SU-DHL-6 (cell line): ENCODE data around the gene RPIA.

Experiments used
- H2AFZ ChIP-seq: fragments of 200-600 bp; sonication (generic); 2 replicates; pipeline ENCODE4 v1.6.1; 2014; ENCODE audit warnings: low read depth, mild to moderate bottlenecking, moderate library complexity, mixed read lengths, antibody characterized with exemption, low read length; ENCODE audit not compliant: severe bottlenecking
- H3F3A ChIP-seq: fragments of 200-600 bp; shearing (Covaris generic); 2 replicates; pipeline ENCODE4 v1.6.0; 2016; ENCODE audit warnings: antibody characterized with exemption, mild to moderate bottlenecking; ENCODE audit not compliant: insufficient read depth
- H3K27ac ChIP-seq: fragments of 200-600 bp; sonication (generic); 2 replicates; pipeline ENCODE4 v1.5.1; 2016; ENCODE audit warnings: low read depth, mild to moderate bottlenecking, low read length, moderate library complexity, mixed read lengths
- H3K27me3 ChIP-seq: fragments of 200-600 bp; sonication (generic), shearing (Covaris generic); 2 replicates; pipeline ENCODE4 v1.6.0; 2014; ENCODE audit warnings: mild to moderate bottlenecking, low read length
- H3K36me3 ChIP-seq: fragments of 200-600 bp; sonication (generic); 2 replicates; pipeline ENCODE4 v1.6.1; 2014; ENCODE audit warnings: mild to moderate bottlenecking, low read length, mixed read lengths
- H3K4me2 ChIP-seq: fragments of 300-600, 200-600 bp; shearing (Covaris generic), sonication (generic); 2 replicates; pipeline ENCODE4 v1.6.0; 2014; ENCODE audit warnings: low read length, low read depth, mild to moderate bottlenecking; ENCODE audit not compliant: poor library complexity, severe bottlenecking
- H3K4me3 ChIP-seq: fragments of 200-600 bp; sonication (generic); 2 replicates; pipeline ENCODE4 v1.5.1; 2014; ENCODE audit warnings: antibody characterized with exemption, low read length, mild to moderate bottlenecking, mixed read lengths; ENCODE audit not compliant: insufficient read depth, poor library complexity, severe bottlenecking
- H3K79me2 ChIP-seq: fragments of 200-600 bp; sonication (generic); 2 replicates; pipeline ENCODE4 v1.6.1; 2014; ENCODE audit warnings: mild to moderate bottlenecking, low read length, moderate library complexity; ENCODE audit not compliant: insufficient read depth
- H3K9ac ChIP-seq: fragments of 200-600 bp; sonication (generic); 2 replicates; pipeline ENCODE4 v1.7.0; 2014; ENCODE audit warnings: mild to moderate bottlenecking, low read length
- H3K9me2 ChIP-seq: fragments of 200-600 bp; sonication (generic); replicated peaks from 2 replicates; pipeline ENCODE4 v1.6.1; 2014; ENCODE audit warnings: low read length; ENCODE audit not compliant: insufficient read depth
- H3K9me3 ChIP-seq: fragments of 200-600 bp; sonication (generic); 2 replicates; pipeline ENCODE4 v1.6.1; 2014; ENCODE audit warnings: low read length, mixed read lengths; ENCODE audit not compliant: insufficient read depth
- H4K20me1 ChIP-seq: fragments of 200-600 bp; sonication (generic); 2 replicates; pipeline ENCODE4 v1.6.1; 2014; ENCODE audit warnings: low read depth, mild to moderate bottlenecking, antibody characterized with exemption, low read length, moderate library complexity, mixed read lengths
- CTCF ChIP-seq: fragments of 200-600 bp; sonication (generic); IDR thresholded peaks from one replicate; pipeline ENCODE4 v1.5.1; 2017; ENCODE audit warnings: antibody characterized with exemption, mild to moderate bottlenecking, low read length, moderate library complexity; ENCODE audit not compliant: insufficient read depth, poor library complexity, severe bottlenecking
- EZH2phosphoT487 ChIP-seq: fragments of 200-600 bp; sonication (generic), shearing (Covaris generic); conservative IDR thresholded peaks from 2 replicates; pipeline ENCODE4 v1.6.1; 2018; ENCODE audit warnings: mild to moderate bottlenecking, antibody characterized with exemption, low read length, moderate library complexity, mixed read lengths

RPIA gene

GRCh38 chr2:88658326-88658725 is 33.1 kb upstream of the RPIA start:
- H3K9ac ChIP-seq = no peak overlapping the region
- no peaks in the 10 kb centered on the region for H3K9me3 ChIP-seq
- no peaks in the 10 kb centered on the region for H3K36me3 ChIP-seq
- no peak overlapping the region for H2AFZ ChIP-seq
- H3K27me3 ChIP-seq = no peaks in the 10 kb centered on the region
- H3F3A ChIP-seq = no peaks in the 10 kb centered on the region
- no peaks in the 10 kb centered on the region for H4K20me1 ChIP-seq
- no peak overlapping the region for H3K27ac ChIP-seq
- H3K79me2 ChIP-seq = no peaks in the 10 kb centered on the region
- no peaks in the 10 kb centered on the region for H3K9me2 ChIP-seq
- H3K4me2 ChIP-seq = no peak overlapping the region
- H3K4me3 ChIP-seq = no peak overlapping the region
- TF ChIP-seq EZH2phosphoT487 = no peak

DNA sequence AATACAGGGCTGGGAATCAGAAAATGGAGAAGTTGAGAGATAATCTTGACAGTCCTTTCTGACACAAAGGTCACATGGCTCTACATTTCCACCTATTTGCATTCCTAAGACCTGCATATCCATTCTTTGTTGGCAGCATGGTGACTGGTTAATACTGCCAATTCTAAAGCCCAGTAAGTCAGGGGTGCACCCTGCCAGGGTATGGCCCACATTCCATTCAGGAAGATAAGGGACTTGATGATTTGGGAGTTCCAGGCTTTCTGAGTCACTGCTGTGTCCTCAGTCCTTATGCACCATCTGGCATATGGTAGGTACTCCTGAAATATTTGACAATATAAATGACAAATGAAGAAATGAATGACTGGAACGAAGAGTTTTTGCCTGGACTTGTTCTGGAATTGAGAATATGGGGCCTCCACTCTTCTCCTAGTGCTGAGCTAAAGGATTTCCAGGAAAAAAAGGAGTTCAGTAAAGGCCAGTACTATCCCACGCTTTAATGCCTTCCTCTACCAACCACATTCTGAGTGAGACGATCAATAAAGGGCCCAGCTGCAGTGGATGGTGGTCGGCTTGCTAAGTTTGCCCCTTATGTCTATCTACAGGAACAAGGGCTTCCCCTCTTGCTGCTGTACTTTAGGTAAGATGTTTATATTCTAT is 32.5 kb upstream of the RPIA start:
- Histone ChIP-seq H3K9ac (no peak overlapping the region), H3K9me2 (no peaks in the 10 kb centered on the region), H2AFZ (no peak overlapping the region), H3K27ac (no peak overlapping the region), H3K36me3 (no peaks in the 10 kb centered on the region), H3K27me3 (no peaks in the 10 kb centered on the region), H3F3A (no peaks in the 10 kb centered on the region), H3K4me3 (no peak overlapping the region), H4K20me1 (no peaks in the 10 kb centered on the region), H3K4me2 (no peak overlapping the region), H3K9me3 (no peaks in the 10 kb centered on the region), H3K79me2 (no peaks in the 10 kb centered on the region)
- no peak for TF ChIP-seq CTCF
- TF ChIP-seq EZH2phosphoT487 = no peak

DNA sequence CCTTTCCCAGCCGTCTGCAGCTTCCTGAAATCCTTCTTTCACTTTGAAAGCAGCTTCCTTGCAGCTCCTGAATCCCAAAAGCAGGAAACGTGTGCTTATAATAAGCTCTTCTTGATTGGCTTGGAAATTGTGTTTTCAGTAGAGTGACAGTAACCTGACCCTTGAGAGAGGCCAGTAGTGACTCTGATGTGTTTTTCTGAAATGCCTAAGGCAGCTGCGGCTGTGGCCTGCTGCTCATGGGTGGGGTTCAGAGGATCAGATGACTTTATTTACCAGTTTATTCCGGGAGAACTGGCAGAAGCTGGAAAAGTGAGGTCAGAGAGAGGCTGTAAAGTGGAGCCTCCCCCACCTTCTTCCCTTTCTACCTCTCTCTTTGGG is 31.9 kb upstream of the RPIA start:
- no peaks in the 10 kb centered on the region for H3K9me3 ChIP-seq
- H3K27me3 ChIP-seq = no peaks in the 10 kb centered on the region
- no peak overlapping the region for H3K4me3 ChIP-seq
- no peaks in the 10 kb centered on the region for H3K9me2 ChIP-seq
- H3F3A ChIP-seq = no peaks in the 10 kb centered on the region
- H3K79me2 ChIP-seq = no peaks in the 10 kb centered on the region
- no peak overlapping the region for H3K4me2 ChIP-seq
- no peak overlapping the region for H3K9ac ChIP-seq
- TF ChIP-seq CTCF = no peak
- TF ChIP-seq EZH2phosphoT487 = no peak
- no peak overlapping the region for H2AFZ ChIP-seq
- H3K27ac ChIP-seq = no peak overlapping the region
- H4K20me1 ChIP-seq = no peaks in the 10 kb centered on the region
- H3K36me3 ChIP-seq = no peaks in the 10 kb centered on the region

- Histone ChIP-seq H3K9ac (no peak overlapping the region), H3K27me3 (no peaks in the 10 kb centered on the region), H2AFZ (no peak overlapping the region), H3F3A (no peaks in the 10 kb centered on the region), H3K4me2 (no peak overlapping the region), H3K36me3 (no peaks in the 10 kb centered on the region), H3K4me3 (no peak overlapping the region), H3K79me2 (no peaks in the 10 kb centered on the region), H4K20me1 (no peaks in the 10 kb centered on the region), H3K9me2 (no peaks in the 10 kb centered on the region), H3K27ac (no peak overlapping the region), H3K9me3 (no peaks in the 10 kb centered on the region)
- TF ChIP-seq CTCF (no peak), EZH2phosphoT487 (no peak)
Observed at GRCh38 chr2:88660622-88661021, 30.9 kb upstream of the RPIA start.
